Endothelial cell of umbilical vein (primary cell): Measurements from ENCODE around the gene CACNA2D2. TPM values are rescaled to one million over a fixed set of nuclear protein-coding genes. Genes with fewer than 3 reads are reported as not detected.

Experiments
- BruUV-seq: library from RNA; stranded (reverse); fragments of 400-500 nt; replicated peaks from 2 replicates; lab custom pipeline; 2021; lab: Mats Ljungman, UMichigan
- CTCF ChIA-PET: fragments of 300-600, 350-600 bp; sonication (Branson Sonifier 250); formaldehyde crosslinking; loops from one replicate; lab custom pipeline; 2021; ENCODE audit warnings: antibody characterized with exemption, inconsistent platforms; lab: Charles Lee
- POLR2A ChIA-PET: fragments of 300-600, 350-600 bp; sonication (Branson Sonifier 250); formaldehyde crosslinking; loops from one replicate; lab custom pipeline; 2021; ENCODE audit warnings: antibody characterized with exemption, inconsistent platforms; lab: Charles Lee
- DNase-seq: peaks from one replicate; pipeline ENCODE4 v3.0.0-alpha.2; 2011; ENCODE audit warnings: low read depth, low spot score
- FAIRE-seq: peaks from 2 replicates; lab custom pipeline; 2011; peaks lifted over from hg19 to GRCh38; lab: Jason Lieb, UNC
- H2AFZ ChIP-seq: 2 replicates; pipeline ENCODE4 v1.6.0; 2012; ENCODE audit warnings: low read depth, low read length, control low read depth, inconsistent platforms
- H3K27ac ChIP-seq: 2 replicates; pipeline ENCODE4 v1.5.1; 2011; ENCODE audit warnings: low read depth, mild to moderate bottlenecking, control low read depth, low read length, moderate library complexity; ENCODE audit not compliant: insufficient read depth
- H3K27me3 ChIP-seq, 2 experiments: 2 replicates each; pipeline versions ENCODE4 v1.6.0 to v1.6.1; 2011; ENCODE audit warnings: low read length in 2 of 2, mixed read lengths in 1 of 2; ENCODE audit not compliant: control insufficient read depth in 2 of 2, insufficient read depth in 2 of 2
- H3K36me3 ChIP-seq, 2 experiments: 2 replicates in 1 of 2; 3 replicates in 1 of 2; pipeline ENCODE4 v1.5.1; 2011; ENCODE audit warnings: low read length in 2 of 2, mild to moderate bottlenecking in 1 of 2, moderate library complexity in 1 of 2; ENCODE audit not compliant: control insufficient read depth in 2 of 2, insufficient read depth in 2 of 2; ENCODE audit errors: extremely low read depth in 1 of 2
- H3K4me1 ChIP-seq: 3 replicates; pipeline ENCODE4 v1.5.1; 2011; ENCODE audit warnings: mild to moderate bottlenecking, low read length; ENCODE audit not compliant: control insufficient read depth, insufficient read depth; ENCODE audit errors: extremely low read depth
- H3K4me2 ChIP-seq: 2 replicates; pipeline ENCODE4 v1.6.1; 2011; ENCODE audit warnings: low read length, control low read depth, mixed read lengths; ENCODE audit not compliant: insufficient read depth
- H3K4me3 ChIP-seq, 3 experiments: fragments of 200-600 bp in 1 of 3; sonication (generic), shearing (Covaris generic) in 1 of 3; replicated peaks in 1 of 3; 2 replicates each; pipeline ENCODE4 v1.5.1; 2011 to 2016; ENCODE audit warnings: control low read depth in 3 of 3, low read length in 3 of 3, mild to moderate bottlenecking in 2 of 3, inconsistent platforms in 1 of 3, low read depth in 1 of 3, moderate library complexity in 1 of 3; ENCODE audit not compliant: insufficient read depth in 1 of 3
- H3K79me2 ChIP-seq: 2 replicates; pipeline ENCODE4 v1.6.0; 2012; ENCODE audit warnings: low read length, inconsistent platforms; ENCODE audit not compliant: control insufficient read depth, insufficient read depth
- H3K9ac ChIP-seq: replicated peaks from 2 replicates; pipeline ENCODE3; 2011; ENCODE audit warnings: low read length, control low read depth; ENCODE audit not compliant: insufficient read depth; ENCODE audit errors: extremely low read depth
- H3K9me1 ChIP-seq: replicated peaks from 3 replicates; pipeline ENCODE4 v1.6.0; 2011; ENCODE audit warnings: mild to moderate bottlenecking, low read length; ENCODE audit not compliant: control insufficient read depth, insufficient read depth; ENCODE audit errors: extremely low read depth
- H3K9me3 ChIP-seq: replicated peaks from 2 replicates; pipeline ENCODE4 v1.5.1; 2012; ENCODE audit warnings: low read length, inconsistent platforms; ENCODE audit not compliant: control insufficient read depth, insufficient read depth
- H4K20me1 ChIP-seq: replicated peaks from 2 replicates; pipeline ENCODE3; 2011; ENCODE audit warnings: mild to moderate bottlenecking, low read length; ENCODE audit not compliant: control insufficient read depth, insufficient read depth; ENCODE audit errors: extremely low read depth
- EZH2 ChIP-seq: IDR thresholded peaks from 2 replicates; pipeline ENCODE4 v1.6.1; 2012; ENCODE audit warnings: borderline replicate concordance, low read depth, mild to moderate bottlenecking, moderate library complexity, low read length, inconsistent platforms; ENCODE audit not compliant: severe bottlenecking
- FOS ChIP-seq: IDR thresholded peaks from 2 replicates; pipeline ENCODE4 v1.6.1; 2011; ENCODE audit warnings: mild to moderate bottlenecking, low read length, moderate library complexity, borderline replicate concordance; ENCODE audit not compliant: insufficient read depth
- GATA2 ChIP-seq: IDR thresholded peaks from 2 replicates; pipeline ENCODE4 v1.7.0; 2011; ENCODE audit warnings: low read depth, mild to moderate bottlenecking, moderate library complexity, mixed read lengths, low read length; ENCODE audit not compliant: insufficient read length, insufficient read depth
- JUN ChIP-seq: IDR thresholded peaks from 2 replicates; pipeline ENCODE4 v1.6.1; 2011; ENCODE audit warnings: borderline replicate concordance, low read depth; ENCODE audit not compliant: insufficient read length, insufficient read depth
- MYC ChIP-seq: IDR thresholded peaks from one replicate; pipeline ENCODE4 v1.6.1; 2011; ENCODE audit warnings: mild to moderate bottlenecking, low read depth, low read length
- POLR2AphosphoS5 ChIP-seq: IDR thresholded peaks from 2 replicates; pipeline ENCODE4 v1.6.1; 2012; ENCODE audit warnings: low read depth, mild to moderate bottlenecking, control low read depth, low read length, moderate library complexity; ENCODE audit not compliant: insufficient read depth
- dilution Hi-C: fragments of 300-500 bp; cut with MboI; formaldehyde crosslinking; loops from one replicate; pipeline ENCODE4 v1.15.0; 2019; ENCODE audit warnings: low sequenced_read_pairs; ENCODE audit not compliant: extremely low pct_ligation_motif_present
- intact Hi-C: fragments of 100-400 bp; cut with micrococcal nuclease; formaldehyde crosslinking; loops from one replicate; pipeline ENCODE4 v1.10.0; 2022
- polyA plus RNA-seq, 4 experiments: library from polyadenylated mRNA; depleted of rRNA in 3 of 4; stranded (reverse) in 3 of 4; unstranded in 1 of 4; fragments of >200 nt; gene quantifications; 2 replicates each; pipeline versions ENCODE4 v1.2.1 to v1.2.3, GENCODE V29; 2011 to 2012; ENCODE audit warnings: missing spikeins in 1 of 4
- total RNA-seq: library from RNA; stranded (reverse); gene quantifications from 2 replicates; pipeline ENCODE4 v1.2.3, GENCODE V29; 2021
- TF ChIP-seq, protein P1 (sequence below): IDR thresholded peaks from 2 replicates; pipeline ENCODE4 v1.6.1; 2011; ENCODE audit not compliant: insufficient read depth, insufficient read length
- TF ChIP-seq, protein P2 (sequence below), 2 donors: IDR thresholded peaks; 1 replicate in 1 of 2; 2 replicates in 1 of 2; pipeline ENCODE4 v1.5.1; 2011; ENCODE audit warnings: low read length in 2 of 2, mild to moderate bottlenecking in 2 of 2, moderate library complexity in 2 of 2, control low read depth in 1 of 2, inconsistent platforms in 1 of 2, low read depth in 1 of 2; ENCODE audit not compliant: insufficient read depth in 1 of 2; ENCODE audit errors: extremely low read depth in 1 of 2

Gene CACNA2D2
- total and polyA plus RNA-seq, 2 donors (not counting 3 experiments of a cell fraction or from before 2014, with no cell fraction given): 0.15 TPM; not detected in 1

DNA sequence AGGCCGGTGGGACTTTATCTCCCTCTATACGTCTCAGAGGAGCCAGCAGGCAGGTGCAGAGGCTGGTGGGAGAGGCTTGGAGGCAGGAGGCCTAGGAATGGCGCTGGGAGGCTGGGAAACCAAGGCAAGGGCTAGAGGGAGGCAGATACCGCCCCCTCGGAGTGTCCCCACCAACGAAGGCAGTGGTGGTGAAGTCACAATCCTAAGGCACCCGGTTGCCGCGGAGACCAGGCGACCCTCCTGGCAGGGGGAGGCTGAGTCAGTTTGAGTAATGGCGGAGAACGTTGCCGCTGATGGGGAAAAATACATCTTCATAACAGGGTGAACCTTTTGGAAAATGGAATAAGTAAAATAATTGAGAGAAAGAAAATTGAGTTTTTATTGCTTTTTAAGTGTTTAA is 29.9 kb upstream of the CACNA2D2 start:
- POLR2A ChIA-PET: no interaction called here

More for the DNA sequence above, 29.9 kb upstream of the CACNA2D2 start:
- Histone ChIP-seq H3K9me1 (no peaks in the 10 kb centered on the region), H3K4me2 (no peak overlapping the region), H3K36me3 (no peaks in the 10 kb centered on the region), H3K4me3 (no peak overlapping the region), H3K27ac (no peak overlapping the region), H2AFZ (no peak overlapping the region), H3K79me2 (no peaks in the 10 kb centered on the region), H3K4me1 (no peaks in the 10 kb centered on the region), H4K20me1 (no peaks in the 10 kb centered on the region), H3K9ac (no peak overlapping the region), H3K27me3 (peaks cover 16 to 23% of the 10 kb centered on the region in 2 experiments), H3K9me3 (no peaks in the 10 kb centered on the region)
- dilution Hi-C loops (no loop called here), intact Hi-C loops (no loop called here)
- no TSS peak for BruUV-seq
- CTCF ChIA-PET: interaction anchor here (1.4 kb wide), 1 partner anchor 9 kb away, joined by 8 read pairs; no protein-coding TSS in a partner anchor
- FAIRE-seq (no peak), DNase-seq (no peak)
- TF ChIP-seq, protein P1, sequence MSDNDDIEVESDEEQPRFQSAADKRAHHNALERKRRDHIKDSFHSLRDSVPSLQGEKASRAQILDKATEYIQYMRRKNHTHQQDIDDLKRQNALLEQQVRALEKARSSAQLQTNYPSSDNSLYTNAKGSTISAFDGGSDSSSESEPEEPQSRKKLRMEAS: no peak
- TF ChIP-seq FOS (no peak), GATA2 (no peak), JUN (no peak), MYC (no peak), POLR2AphosphoS5 (no peak), EZH2 (no peak)
- TF ChIP-seq, protein P2, sequence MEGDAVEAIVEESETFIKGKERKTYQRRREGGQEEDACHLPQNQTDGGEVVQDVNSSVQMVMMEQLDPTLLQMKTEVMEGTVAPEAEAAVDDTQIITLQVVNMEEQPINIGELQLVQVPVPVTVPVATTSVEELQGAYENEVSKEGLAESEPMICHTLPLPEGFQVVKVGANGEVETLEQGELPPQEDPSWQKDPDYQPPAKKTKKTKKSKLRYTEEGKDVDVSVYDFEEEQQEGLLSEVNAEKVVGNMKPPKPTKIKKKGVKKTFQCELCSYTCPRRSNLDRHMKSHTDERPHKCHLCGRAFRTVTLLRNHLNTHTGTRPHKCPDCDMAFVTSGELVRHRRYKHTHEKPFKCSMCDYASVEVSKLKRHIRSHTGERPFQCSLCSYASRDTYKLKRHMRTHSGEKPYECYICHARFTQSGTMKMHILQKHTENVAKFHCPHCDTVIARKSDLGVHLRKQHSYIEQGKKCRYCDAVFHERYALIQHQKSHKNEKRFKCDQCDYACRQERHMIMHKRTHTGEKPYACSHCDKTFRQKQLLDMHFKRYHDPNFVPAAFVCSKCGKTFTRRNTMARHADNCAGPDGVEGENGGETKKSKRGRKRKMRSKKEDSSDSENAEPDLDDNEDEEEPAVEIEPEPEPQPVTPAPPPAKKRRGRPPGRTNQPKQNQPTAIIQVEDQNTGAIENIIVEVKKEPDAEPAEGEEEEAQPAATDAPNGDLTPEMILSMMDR (IDR thresholded peaks at IDR 0.05; ENCODE audit: extremely low read depth in 1 of 2, insufficient read depth in 1 of 2, low read depth in 1 of 2, low read length in 2 of 2): no peak
